Astrocyte of the cerebellum (primary cell): ENCODE results near the gene CALHM5.

Experiments
- DNase-seq: peaks from one replicate; pipeline ENCODE4 v3.0.0-alpha.2; 2011; ENCODE audit warnings: low read depth
- H3K4me3 ChIP-seq: 2 replicates; pipeline ENCODE4 v1.5.1; 2011; ENCODE audit warnings: mild to moderate bottlenecking, low read depth, low read length, moderate library complexity
- in situ Hi-C: cut with HindIII; loops from 2 replicates; pipeline ENCODE4 v1.10.0; 2017; ENCODE audit warnings: low sequenced_read_pairs
- TF ChIP-seq, protein P1 (sequence below): IDR thresholded peaks from 2 replicates; pipeline ENCODE4 v1.5.1; 2012; ENCODE audit warnings: low read length, low read depth, moderate library complexity, mild to moderate bottlenecking; ENCODE audit errors: missing control alignments

The CALHM5 gene

DNA sequence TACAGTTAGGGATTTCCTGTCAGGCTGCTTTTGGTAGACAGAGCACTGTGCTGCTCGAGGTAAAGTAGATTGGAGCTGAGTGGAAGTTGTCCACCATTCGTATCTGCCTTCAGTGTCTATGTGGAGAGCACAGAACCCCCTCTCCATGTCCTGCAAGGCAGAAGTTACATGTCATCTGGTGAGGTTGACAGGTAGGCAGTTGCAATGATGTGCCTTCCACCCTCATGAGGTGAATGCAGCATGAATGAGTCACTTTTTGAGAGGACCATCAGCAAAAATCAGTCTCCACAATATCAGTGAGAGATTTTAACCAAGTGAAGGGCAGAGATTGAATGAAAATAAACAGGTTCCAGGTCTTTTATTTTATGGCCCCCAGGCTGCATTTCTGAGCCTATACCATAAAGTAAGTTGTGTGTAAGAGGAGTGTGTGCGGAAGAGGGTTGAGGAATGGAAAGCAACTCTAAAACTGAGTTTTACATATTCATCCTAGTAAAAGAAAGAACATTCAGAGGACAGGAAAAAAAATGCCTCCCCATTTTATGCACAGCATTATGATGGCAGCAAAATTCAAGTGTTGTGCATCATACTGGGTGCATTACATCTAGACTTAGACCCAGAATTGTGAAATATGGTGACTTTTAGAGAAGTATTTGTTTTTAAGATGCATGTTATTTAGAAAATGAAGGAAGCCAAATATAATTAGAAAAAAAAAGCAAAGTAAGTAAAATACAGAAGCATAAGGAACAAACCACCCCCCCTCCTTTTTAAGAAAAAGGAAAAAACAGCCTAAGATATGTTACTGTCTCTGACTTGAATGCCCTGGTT lies 18.2 kb downstream of the CALHM5 start:
- in situ Hi-C loops: no loop called here
- no peak overlapping the region for H3K4me3 ChIP-seq
- no peak for DNase-seq
- TF ChIP-seq, protein P1, sequence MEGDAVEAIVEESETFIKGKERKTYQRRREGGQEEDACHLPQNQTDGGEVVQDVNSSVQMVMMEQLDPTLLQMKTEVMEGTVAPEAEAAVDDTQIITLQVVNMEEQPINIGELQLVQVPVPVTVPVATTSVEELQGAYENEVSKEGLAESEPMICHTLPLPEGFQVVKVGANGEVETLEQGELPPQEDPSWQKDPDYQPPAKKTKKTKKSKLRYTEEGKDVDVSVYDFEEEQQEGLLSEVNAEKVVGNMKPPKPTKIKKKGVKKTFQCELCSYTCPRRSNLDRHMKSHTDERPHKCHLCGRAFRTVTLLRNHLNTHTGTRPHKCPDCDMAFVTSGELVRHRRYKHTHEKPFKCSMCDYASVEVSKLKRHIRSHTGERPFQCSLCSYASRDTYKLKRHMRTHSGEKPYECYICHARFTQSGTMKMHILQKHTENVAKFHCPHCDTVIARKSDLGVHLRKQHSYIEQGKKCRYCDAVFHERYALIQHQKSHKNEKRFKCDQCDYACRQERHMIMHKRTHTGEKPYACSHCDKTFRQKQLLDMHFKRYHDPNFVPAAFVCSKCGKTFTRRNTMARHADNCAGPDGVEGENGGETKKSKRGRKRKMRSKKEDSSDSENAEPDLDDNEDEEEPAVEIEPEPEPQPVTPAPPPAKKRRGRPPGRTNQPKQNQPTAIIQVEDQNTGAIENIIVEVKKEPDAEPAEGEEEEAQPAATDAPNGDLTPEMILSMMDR: no peak

DNA sequence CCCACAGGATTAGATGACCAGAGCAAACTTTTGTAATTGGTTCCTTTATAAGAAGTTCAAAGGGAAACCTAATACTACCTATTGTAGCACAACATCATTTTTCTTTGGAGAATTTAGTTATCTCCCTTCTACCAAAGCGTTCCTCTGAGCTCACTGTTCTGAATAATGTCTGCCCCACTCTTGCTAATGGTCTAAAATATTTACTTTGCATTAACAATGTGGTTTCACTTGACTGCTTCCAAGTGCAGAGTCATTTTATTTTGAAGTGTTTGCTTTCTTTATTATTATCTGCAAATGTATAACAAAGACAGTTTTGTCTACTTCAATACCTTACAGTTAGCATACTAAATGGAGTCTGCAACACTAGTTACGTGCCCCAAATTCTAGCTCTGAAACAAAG lies 19.0 kb downstream of the CALHM5 start:
- TF ChIP-seq, protein P1: no peak
- H3K4me3 ChIP-seq: no peak overlapping the region
- in situ Hi-C loops: no loop called here
- peak; percentile 34 for DNase-seq

DNA sequence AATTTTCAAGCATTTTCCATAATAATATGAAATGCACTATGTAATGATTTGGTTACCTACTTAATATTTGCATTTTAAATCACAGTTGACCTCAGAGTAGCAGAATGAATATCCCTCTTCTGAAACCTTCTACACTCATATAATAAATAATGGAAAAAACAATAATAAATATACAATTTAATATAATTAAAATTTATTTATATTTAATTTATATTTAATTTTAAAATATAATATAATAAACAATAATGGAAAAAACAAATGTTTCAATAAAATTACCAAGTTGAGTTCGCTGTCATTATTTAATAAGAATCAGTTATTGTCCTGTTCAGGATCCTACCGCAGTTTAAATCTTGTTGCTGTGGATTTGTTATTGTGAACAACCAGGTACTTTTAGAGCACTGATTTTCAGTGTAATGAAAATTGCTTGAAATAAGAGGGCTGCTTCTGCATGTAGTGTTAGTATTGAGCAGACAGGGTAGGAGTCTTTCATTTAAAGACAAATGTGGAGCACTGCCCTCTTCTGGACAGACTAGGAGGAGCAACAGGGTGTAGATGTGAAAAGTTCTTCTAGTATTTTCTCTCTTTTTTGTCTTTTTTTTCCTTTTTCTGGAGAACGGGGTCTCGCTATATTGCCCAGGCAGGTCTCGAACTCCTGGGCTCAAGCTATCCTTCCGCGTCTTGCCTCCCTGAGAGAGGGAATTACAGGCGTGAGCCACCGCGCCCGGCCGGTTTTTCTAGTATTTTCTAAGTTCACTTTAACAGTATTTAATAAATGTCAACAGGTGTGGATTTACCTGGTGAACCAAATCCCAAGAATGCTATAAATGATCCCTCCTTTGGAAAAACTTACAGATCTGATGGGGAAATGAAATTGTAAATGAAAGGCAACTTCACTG lies 20.5 kb downstream of the CALHM5 start:
- DNase-seq: peak; percentile 64
- TF ChIP-seq, protein P1: peak; percentile 65
- no peak overlapping the region for H3K4me3 ChIP-seq
- in situ Hi-C loops: no loop called here

DNA sequence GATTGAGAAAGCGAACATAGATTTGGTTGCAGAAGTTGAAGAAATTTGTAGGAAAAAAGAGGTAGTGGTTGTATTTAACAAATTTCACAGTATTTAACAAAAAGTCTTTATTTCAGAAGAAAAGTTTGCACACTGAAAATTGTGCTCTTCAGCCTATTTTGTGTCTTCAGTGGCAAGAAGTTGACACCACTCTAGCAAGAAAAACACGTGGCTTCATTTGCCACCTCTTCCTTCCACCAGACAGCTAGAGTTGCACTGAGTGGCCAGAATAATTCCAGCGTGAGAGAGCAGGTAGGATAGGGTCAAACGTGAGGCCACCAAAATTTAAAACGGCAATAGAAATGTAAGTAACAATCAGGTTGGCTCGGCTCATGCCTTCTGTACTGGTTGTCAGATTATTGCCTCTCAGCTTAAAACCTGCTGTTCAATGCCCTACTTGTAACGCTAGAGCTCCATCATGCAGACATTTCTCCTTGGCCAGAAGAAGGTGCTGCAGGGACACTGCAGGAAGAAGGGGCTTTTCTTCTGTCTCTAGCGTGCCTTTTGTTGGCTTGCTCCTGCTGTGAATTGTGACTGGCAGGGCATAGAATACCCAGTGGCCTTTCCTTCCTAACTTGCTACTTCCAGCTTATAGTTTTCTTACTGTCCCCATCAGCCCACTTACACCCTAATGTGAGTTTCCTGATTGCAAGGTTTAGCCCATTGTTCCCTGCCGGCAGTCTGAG lies 22.0 kb downstream of the CALHM5 start:
- in situ Hi-C loops: no loop called here
- no peak for DNase-seq
- H3K4me3 ChIP-seq: no peak overlapping the region
- TF ChIP-seq, protein P1: no peak

DNA sequence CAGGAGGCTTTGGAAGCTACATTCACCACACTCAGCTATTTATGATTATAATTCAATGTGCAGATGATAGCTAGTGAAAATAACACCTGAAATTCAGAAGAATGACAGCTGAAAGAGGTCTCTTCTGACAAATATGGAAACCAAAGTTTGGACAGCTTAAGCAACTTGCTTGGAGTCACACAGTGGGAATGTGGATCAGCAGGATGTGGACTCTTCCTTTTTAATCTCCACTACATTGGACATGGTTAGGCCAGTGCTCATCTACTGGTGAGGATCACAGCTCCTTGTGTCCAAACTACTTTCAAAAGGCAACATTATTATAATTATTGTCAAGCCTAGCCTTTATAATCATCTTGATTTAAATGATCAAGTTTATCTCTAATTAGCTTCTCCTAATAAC lies 23.7 kb downstream of the CALHM5 start:
- no peak for DNase-seq
- TF ChIP-seq, protein P1: no peak
- H3K4me3 ChIP-seq: no peak overlapping the region
- in situ Hi-C loops: no loop called here

DNA sequence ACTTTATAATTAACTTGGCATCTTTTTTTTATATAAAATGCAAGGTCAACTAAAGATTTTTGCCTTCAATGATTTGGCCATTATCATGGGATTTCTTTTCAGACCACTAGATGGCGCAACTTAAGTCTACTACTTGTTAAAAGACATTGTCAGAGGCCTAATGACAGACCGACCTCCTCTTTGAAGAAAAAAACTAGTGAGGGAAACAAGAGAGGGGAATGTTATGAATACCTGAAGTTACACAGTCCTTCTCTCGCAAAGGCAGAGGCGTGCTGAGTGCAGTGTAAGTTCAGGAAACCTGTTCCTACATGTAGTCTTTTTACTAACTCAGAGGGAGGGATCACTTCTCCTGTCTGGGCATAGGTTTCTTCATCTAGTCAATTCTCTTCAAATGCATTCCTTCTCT lies 24.8 kb downstream of the CALHM5 start:
- DNase-seq: no peak
- in situ Hi-C loops: no loop called here
- TF ChIP-seq, protein P1: peak; percentile 61
- H3K4me3 ChIP-seq: no peak overlapping the region
